Muscle layer of colon (tissue), 2 donors: ENCODE measurements around the gene RDH13.
A peak's percentile ranks its signal among the peaks of the same experiment; 100 is the strongest.

Experiments
- H3K27ac ChIP-seq: one replicate; pipeline ENCODE4 v1.7.0; 2013; ENCODE audit warnings: low read depth, mild to moderate bottlenecking, low read length, moderate library complexity
- H3K27me3 ChIP-seq, 2 donors: one replicate each; pipeline ENCODE4 v1.7.0; 2013; ENCODE audit warnings: low read length in 2 of 2, mild to moderate bottlenecking in 2 of 2; ENCODE audit not compliant: insufficient read depth in 2 of 2, control insufficient read depth in 1 of 2
- H3K36me3 ChIP-seq: one replicate; pipeline ENCODE4 v1.7.0; 2013; ENCODE audit warnings: mild to moderate bottlenecking, low read length; ENCODE audit not compliant: insufficient read depth
- H3K4me1 ChIP-seq: one replicate; pipeline ENCODE4 v1.7.0; 2013; ENCODE audit warnings: mild to moderate bottlenecking, low read length; ENCODE audit not compliant: insufficient read depth
- H3K4me3 ChIP-seq, 2 donors: one replicate each; pipeline ENCODE4 v1.7.0; 2013; ENCODE audit warnings: low read length in 2 of 2, low read depth in 1 of 2, mild to moderate bottlenecking in 1 of 2, moderate library complexity in 1 of 2
- H3K9ac ChIP-seq: one replicate; pipeline ENCODE4 v1.7.0; 2013; ENCODE audit warnings: low read length
- H3K9me3 ChIP-seq: one replicate; pipeline ENCODE4 v1.7.0; 2013; ENCODE audit warnings: mild to moderate bottlenecking, low read length
- donor health status: abdominal sarcoma.
- donor health status: Adenocarcinoma of cecum.

RDH13 gene

DNA sequence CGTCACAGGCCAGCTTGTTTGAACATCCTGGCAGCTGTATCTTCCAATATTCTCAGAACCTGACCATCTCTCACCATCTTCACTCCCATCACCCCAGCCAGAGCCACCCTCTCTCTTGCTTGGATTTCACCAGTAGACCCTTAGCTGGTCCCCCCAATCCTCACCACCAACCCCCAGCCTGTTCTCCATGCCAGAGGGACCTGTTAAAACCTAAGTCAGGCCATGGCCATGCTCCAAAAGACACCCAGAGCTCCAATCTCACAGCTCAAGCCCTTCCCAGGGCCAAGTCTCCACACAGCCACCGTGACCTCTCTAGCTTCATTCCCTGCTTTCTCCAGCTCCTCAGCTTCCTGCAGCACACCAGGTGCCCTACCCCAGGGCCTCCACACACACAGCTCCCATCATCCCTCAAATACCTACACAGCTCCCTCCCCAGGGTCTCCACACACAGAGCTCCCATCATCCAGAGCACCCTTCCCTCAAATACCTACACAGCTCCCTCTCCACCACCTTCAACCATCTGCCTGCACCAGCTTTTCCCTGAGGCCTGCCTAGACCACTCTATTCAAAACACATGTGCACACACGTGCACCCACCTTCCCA is 26.5 kb upstream of the RDH13 start:
- no peaks in the 10 kb centered on the region for H3K9me3 ChIP-seq
- peaks cover 18 to 30% of the 10 kb centered on the region in 2 donors for H3K27me3 ChIP-seq
- no peak overlapping the region for H3K9ac ChIP-seq
- H3K4me3 ChIP-seq = no peak overlapping the region
- H3K36me3 ChIP-seq = peaks cover 37% of the 10 kb centered on the region
- no peak overlapping the region for H3K27ac ChIP-seq
- H3K4me1 ChIP-seq = peaks cover 28% of the 10 kb centered on the region

DNA sequence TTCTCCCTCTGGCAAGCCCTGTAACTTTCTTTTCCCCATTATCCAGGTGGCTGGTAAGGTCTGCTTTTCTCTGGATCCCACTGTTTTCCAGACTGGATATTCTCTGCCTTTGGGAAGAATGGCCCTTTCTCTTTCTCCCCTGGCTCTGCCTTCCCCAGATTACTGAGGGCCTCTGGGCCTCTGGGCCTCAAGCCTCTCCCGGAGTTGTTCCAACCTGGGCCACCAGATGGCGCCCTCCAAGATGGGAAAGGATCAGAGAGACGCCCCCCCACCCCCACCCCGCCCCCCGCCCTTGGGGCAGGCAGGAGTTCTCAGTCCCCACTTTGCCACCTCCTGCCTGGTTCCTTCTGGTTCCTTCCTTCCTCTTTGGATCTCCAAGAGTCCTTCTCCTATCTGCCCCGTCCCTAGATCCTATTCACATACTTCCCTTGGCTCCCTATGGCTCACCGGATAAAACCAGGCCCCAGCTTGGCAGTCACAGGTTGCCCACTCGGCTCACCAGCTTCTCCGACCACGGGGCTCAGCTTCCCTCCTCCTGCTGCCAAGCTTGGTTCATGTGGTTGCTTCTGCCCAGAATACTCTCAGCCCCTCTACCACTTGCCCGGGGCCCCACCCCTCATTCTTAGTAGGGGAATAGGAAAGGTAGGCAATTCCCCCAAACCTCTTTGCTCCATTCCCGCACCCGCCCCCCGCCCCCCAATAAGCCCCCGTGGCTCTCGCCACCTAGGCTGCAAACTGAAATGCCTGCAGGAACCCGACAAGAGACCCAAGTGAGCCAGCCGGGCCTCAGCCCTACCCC is 25.8 kb upstream of the RDH13 start:
- Histone ChIP-seq H3K4me1 (peaks cover 28% of the 10 kb centered on the region), H3K27me3 (peaks cover 25 to 37% of the 10 kb centered on the region in 2 donors), H3K27ac (no peak overlapping the region), H3K9me3 (no peaks in the 10 kb centered on the region), H3K36me3 (peaks cover 33% of the 10 kb centered on the region), H3K9ac (no peak overlapping the region), H3K4me3 (no peak overlapping the region)

DNA sequence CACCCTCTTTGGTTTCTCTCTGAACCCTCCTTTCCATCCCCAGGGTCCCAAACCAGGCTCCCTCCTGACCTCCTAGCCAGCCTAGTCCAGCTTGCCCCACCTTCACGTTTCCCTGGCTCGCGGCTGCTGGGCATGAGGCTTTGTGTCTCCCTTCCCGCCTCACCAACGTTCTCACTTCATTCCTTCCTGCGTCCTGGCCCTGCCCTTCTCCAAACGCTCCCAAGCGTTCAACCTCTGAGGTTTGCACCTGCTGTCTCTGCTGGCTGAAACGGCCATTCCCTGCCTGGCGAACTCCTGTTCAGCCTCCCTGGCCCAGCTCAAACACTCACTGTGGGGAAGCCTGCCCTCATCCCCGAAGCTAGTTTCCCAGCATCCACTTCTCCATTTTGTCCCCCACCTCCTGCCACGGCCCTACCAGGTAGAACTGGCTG is 25.1 kb upstream of the RDH13 start:
- Histone ChIP-seq H3K9ac (no peak overlapping the region), H3K9me3 (no peaks in the 10 kb centered on the region), H3K27me3 (peaks cover 30 to 44% of the 10 kb centered on the region in 2 donors), H3K27ac (no peak overlapping the region), H3K36me3 (peaks cover 32% of the 10 kb centered on the region), H3K4me3 (no peak overlapping the region), H3K4me1 (peaks cover 28% of the 10 kb centered on the region)

DNA sequence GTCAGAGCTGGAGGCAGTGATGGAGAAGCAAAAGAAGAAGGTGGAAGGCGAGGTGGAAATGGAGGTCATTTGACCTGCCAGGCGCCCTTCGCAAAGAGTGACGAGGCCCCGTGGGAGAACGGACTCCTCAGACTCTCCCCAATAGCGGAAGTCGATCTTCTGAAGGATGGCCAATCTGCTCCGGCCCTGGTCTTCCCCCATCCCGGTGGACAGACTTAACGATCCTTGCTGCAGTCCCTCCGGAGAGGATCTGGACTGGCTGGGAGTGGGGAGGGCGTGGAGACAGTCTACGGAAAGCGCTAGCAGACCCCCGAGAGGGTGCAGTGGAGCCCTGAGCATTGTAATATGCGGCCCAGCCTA is 24.6 kb upstream of the RDH13 start:
- H3K27me3 ChIP-seq = peaks cover 35 to 49% of the 10 kb centered on the region in 2 donors
- H3K9ac ChIP-seq = no peak overlapping the region
- peak overlapping the region; percentile 51 to 68 for H3K4me3 ChIP-seq
- peaks cover 28% of the 10 kb centered on the region for H3K4me1 ChIP-seq
- peaks cover 28% of the 10 kb centered on the region for H3K36me3 ChIP-seq
- no peaks in the 10 kb centered on the region for H3K9me3 ChIP-seq
- H3K27ac ChIP-seq = no peak overlapping the region

DNA sequence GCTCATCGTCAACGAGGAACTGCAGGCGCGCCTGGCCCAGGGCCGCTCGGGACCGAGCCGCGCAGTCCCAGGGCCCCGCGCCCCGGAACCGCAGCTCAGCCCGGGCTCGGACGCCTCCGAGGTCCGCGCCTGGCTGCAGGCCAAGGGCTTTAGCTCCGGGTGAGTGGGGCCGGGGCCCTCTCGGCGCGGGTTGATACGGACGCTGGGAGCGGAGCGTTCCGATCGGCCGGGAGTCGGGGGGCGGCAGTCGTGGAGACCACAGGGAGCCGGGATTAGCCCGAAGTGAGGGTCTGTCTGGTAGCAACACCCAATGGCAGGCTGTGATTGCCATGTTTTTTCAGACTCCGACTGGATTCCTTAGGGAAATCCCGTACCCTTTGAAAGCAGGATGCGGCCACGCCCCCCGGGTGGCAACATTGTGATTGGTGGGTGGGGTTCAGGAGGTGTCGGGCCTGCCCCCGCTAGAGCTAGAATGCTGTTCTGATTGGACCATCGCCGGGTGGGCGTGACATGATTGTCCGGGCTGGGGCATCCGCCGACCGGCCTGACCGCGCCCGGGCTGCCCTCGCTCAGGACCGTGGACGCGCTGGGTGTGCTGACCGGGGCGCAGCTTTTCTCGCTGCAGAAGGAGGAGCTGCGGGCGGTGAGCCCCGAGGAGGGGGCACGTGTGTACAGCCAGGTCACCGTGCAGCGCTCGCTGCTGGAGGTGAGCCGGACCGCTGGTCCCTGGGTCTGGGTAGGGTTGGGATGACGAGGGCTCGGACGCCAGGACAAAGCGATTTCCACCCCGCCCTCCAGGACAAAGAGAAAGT is 24.0 kb upstream of the RDH13 start:
- Histone ChIP-seq H3K27me3 (peaks cover 41 to 55% of the 10 kb centered on the region in 2 donors), H3K9me3 (no peaks in the 10 kb centered on the region), H3K27ac (no peak overlapping the region), H3K4me3 (peak overlapping the region; percentile 51 to 68), H3K36me3 (peaks cover 22% of the 10 kb centered on the region), H3K4me1 (peaks cover 28% of the 10 kb centered on the region), H3K9ac (no peak overlapping the region)

DNA sequence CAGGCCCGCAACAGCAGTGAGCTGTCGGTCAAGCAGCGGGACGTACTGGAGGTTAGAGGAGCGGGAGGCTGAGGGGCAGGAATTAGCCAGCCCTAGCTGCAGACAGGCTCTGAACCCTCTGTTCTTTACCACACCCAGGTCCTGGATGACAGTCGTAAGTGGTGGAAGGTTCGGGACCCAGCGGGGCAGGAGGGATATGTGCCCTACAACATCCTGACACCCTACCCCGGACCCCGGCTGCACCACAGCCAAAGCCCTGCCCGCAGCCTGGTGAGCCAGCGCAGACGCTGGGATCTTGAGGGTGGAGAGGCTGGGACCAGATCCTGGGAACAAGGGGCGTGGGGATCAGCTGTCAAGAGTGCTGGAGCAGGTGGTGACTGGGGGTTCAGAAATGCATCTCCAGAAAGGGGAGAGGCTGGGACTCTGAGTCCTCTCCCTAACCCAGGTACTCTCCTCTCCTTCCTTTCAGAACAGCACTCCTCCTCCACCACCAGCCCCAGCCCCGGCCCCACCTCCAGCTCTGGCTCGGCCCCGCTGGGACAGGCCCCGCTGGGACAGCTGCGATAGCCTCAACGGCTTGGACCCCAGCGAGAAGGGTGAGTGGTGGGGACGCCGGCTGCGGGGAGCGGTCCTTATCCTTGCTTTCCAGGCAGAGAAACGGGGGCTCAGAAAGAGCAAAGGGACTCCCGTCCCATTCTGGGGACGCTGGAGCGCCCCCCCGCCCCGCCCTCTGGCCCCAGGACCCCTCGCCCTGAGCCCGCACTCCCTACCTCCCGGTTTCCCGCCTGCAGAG is 23.2 kb upstream of the RDH13 start:
- Histone ChIP-seq H3K27me3 (peaks cover 44 to 63% of the 10 kb centered on the region in 2 donors), H3K9me3 (no peaks in the 10 kb centered on the region), H3K9ac (no peak overlapping the region), H3K4me1 (peaks cover 28% of the 10 kb centered on the region), H3K27ac (no peak overlapping the region), H3K4me3 (peak overlapping the region in 1 of 2 donors; percentile 68), H3K36me3 (peaks cover 14% of the 10 kb centered on the region)

DNA sequence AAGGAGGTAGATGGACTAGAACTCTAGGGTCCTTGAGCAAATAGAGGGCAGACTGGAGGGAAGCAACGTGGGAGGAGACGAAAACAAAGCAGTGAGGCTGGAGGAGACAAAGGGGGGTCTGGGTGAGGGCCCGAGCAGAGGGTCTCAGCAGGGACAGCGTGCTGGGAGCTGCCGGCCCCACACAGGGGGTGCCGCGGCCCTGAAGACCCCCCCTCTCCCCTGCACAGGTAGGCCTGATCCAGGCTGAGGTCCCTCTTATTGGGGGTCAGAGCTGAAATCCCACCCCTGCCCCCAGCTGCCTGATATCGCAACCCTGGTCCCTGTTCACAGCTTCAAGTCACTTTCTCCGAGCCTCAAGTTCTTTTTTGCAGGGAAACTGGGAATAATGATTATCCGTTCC is 21.5 kb upstream of the RDH13 start:
- Histone ChIP-seq H3K9me3 (no peaks in the 10 kb centered on the region), H3K4me3 (no peak overlapping the region), H3K4me1 (peaks cover 32% of the 10 kb centered on the region), H3K9ac (no peak overlapping the region), H3K27ac (no peak overlapping the region), H3K36me3 (no peaks in the 10 kb centered on the region), H3K27me3 (peaks cover 60 to 80% of the 10 kb centered on the region in 2 donors)

DNA sequence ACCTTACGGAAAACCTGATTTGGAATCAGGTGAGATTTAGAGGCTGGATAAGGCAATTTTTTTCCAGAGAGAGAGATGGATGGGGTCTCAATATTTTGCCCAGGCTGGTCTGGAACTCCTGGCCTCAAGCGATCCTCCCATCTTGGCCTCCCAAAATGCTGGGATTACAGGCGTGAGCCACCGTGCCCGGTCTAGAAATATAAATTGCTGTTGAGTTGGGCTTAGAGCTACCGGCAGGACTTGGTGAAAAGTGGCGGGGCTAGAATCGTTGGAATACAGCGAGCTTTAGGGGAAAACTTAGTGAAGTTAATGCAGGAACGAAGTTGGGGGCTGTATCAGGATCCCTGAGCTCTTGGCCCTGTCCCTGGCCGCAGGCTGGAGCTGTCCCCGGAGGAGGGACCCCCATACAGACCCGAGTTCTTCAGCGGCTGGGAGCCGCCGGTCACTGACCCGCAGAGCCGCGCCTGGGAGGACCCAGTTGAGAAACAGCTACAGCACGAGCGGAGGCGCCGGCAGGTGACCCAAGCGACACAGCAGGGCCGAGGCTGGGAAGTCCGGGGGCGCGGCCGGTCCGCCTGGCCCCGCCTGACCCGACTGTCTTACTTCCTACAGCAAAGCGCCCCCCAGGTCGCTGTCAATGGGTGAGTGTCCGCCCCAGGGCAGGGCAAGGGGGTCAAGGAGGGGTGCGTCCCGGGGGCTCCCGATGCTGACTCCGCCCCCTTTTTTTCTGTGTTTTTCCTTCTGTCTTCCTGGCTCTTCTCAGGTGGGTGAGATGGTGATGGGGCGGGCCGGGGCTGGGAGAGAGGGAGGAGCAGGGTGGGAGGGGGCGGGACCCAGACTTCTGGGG is 20.3 kb upstream of the RDH13 start:
- Histone ChIP-seq H3K9ac (no peak overlapping the region), H3K27me3 (peaks cover 65 to 87% of the 10 kb centered on the region in 2 donors), H3K9me3 (no peaks in the 10 kb centered on the region), H3K4me3 (no peak overlapping the region), H3K36me3 (no peaks in the 10 kb centered on the region), H3K4me1 (peaks cover 26% of the 10 kb centered on the region), H3K27ac (no peak overlapping the region)

DNA sequence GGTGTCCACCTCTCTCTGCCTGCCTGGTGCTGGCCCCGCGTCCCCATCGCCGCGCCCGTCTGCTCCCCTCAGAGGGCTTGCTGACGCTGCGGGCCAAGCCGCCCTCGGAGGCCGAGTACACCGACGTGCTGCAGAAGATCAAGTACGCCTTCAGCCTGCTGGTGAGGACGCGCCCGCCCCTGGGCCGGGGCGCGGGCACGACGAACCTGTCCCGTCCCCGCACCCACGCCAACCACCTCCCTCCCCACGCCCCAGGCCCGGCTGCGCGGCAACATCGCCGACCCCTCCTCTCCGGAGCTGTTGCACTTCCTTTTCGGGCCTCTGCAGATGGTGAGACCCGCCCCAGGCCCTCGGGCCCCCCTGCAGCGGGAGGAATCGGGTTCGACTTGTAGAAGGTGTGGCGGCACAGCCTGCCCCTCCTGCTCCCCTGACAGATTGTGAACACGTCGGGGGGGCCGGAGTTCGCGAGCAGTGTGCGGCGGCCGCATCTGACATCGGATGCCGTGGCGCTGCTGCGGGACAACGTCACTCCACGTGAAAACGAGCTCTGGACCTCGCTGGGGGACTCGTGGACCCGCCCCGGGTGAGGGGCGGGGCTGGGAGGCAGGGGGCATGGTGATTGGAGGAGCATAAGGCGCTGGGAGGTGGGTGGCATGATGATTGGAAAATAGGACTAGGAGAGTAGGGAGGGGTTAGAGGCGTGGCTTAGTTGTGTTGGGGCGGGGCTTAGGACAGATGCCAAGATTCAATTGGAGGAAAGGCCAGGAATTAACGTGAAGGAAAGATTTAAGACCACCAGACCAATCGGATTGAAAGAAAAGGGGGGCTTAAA is 19.3 kb upstream of the RDH13 start:
- Histone ChIP-seq H3K27ac (no peak overlapping the region), H3K4me3 (no peak overlapping the region), H3K27me3 (peaks cover 67 to 85% of the 10 kb centered on the region in 2 donors)

DNA sequence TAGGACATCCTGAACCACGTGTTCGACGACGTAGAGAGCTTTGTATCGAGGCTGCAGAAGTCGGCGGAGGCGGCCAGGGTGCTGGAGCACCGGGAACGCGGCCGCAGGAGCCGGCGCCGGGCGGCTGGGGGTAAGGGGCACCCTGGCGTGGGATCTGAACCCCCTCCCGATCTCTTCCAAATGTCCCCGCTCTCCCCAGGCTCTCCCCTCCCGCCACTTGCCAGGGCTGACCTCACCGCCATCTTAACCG is 18.7 kb upstream of the RDH13 start:
- Histone ChIP-seq H3K9ac (no peak overlapping the region), H3K4me3 (no peak overlapping the region), H3K4me1 (peaks cover 11% of the 10 kb centered on the region), H3K27ac (no peak overlapping the region), H3K9me3 (no peaks in the 10 kb centered on the region), H3K36me3 (no peaks in the 10 kb centered on the region), H3K27me3 (peaks cover 73 to 84% of the 10 kb centered on the region in 2 donors)

More for the DNA sequence above, 19.3 kb upstream of the RDH13 start:
- Histone ChIP-seq H3K9ac (no peak overlapping the region), H3K36me3 (no peaks in the 10 kb centered on the region), H3K4me1 (peaks cover 17% of the 10 kb centered on the region), H3K9me3 (no peaks in the 10 kb centered on the region)
